ENCODE data around the gene MYRF. TPM values are rescaled to one million over a fixed set of nuclear protein-coding genes. Genes with fewer than 3 reads are reported as not detected.

The MYRF gene
- total RNA-seq, 1 experiment from 2014 or later = 5.1 TPM

- no peaks in the 10 kb centered on the region for H3K36me3 ChIP-seq (ENCODE audit: low read depth, low read length)
- DNase-seq = peak; percentile 33
- H3K4me3 ChIP-seq (ENCODE audit: low read length) = peak overlapping the region; percentile 88
- peaks cover 21% of the 10 kb centered on the region for H3K4me1 ChIP-seq (ENCODE audit: insufficient read depth, low read length)
- BruUV-seq (replicated peaks) = no TSS peak
- peak overlapping the region; percentile 90 for H3K4me2 ChIP-seq (ENCODE audit: low read length)
- H3K9me2 ChIP-seq (replicated peaks; ENCODE audit: low read length) = no peaks in the 10 kb centered on the region
- peak overlapping the region; percentile 81 for H2AFZ ChIP-seq (ENCODE audit: low read length)
- no peaks in the 10 kb centered on the region for H3K9me3 ChIP-seq (ENCODE audit: low read length)
- peak; percentile 14 for ATAC-seq
- CTCF ChIA-PET = interaction anchor here (0.5 to 0.6 kb wide), 2 partner anchors 29 to 31 kb away, joined by 3 to 4 read pairs; no protein-coding TSS in a partner anchor
- TF ChIP-seq EZH2 (IDR thresholded peaks at IDR 0.05; ENCODE audit: low read length, unreplicated experiment) = no peak
- TF ChIP-seq EZH2phosphoT487 (IDR thresholded peaks at IDR 0.05; ENCODE audit: borderline replicate concordance, low read length) = no peak
- peak; percentile 47; the same call in 1 of the 2 replicates for TF ChIP-seq CTCF (conservative IDR thresholded peaks at IDR 0.05; ENCODE audit: low read depth, low read length)
- peak overlapping the region; percentile 80 for H3K9ac ChIP-seq (ENCODE audit: low read length)
- POLR2A ChIA-PET (ENCODE audit: unreplicated experiment) = interaction anchor here (0.6 to 1.6 kb wide), 3 partner anchors 13 to 296 kb away, joined by 3 to 8 read pairs (median 3); no protein-coding TSS in a partner anchor
- H4K20me1 ChIP-seq (ENCODE audit: low read length) = peaks cover 36% of the 10 kb centered on the region; the same call in 1 of the 2 replicates
- peaks cover 69% of the 10 kb centered on the region for H3K79me2 ChIP-seq (ENCODE audit: low read length)
- no peaks in the 10 kb centered on the region for H3K27me3 ChIP-seq (ENCODE audit: low read length)
- intact Hi-C loops (cut with micrococcal nuclease) = no loop called here
- peak overlapping the region; percentile 80 for H3K27ac ChIP-seq (ENCODE audit: low read length)
- H3F3A ChIP-seq (ENCODE audit: low read length, unreplicated experiment) = no peaks in the 10 kb centered on the region
These were observed 76.4 kb downstream of the MYRF start for GRCh38 chr11:61828629-61829407.

GRCh38 chr11:61829806-61830205 lies 77.4 kb downstream of the MYRF start:
- no peaks in the 10 kb centered on the region for H3K27me3 ChIP-seq (ENCODE audit: low read length)
- DNase-seq = no peak
- peaks cover 21% of the 10 kb centered on the region for H3K4me1 ChIP-seq (ENCODE audit: insufficient read depth, low read length)
- peak overlapping the region; percentile 88 for H3K4me3 ChIP-seq (ENCODE audit: low read length)
- H3K9me3 ChIP-seq (ENCODE audit: low read length) = no peaks in the 10 kb centered on the region
- H2AFZ ChIP-seq (ENCODE audit: low read length) = no peak overlapping the region
- H3K27ac ChIP-seq (ENCODE audit: low read length) = no peak overlapping the region
- no peak for ATAC-seq
- H4K20me1 ChIP-seq (ENCODE audit: low read length) = peaks cover 39% of the 10 kb centered on the region; the same call in 1 of the 2 replicates
- H3K9ac ChIP-seq (ENCODE audit: low read length) = peak overlapping the region; percentile 80; the same call in 1 of the 2 replicates
- peak overlapping the region; percentile 90 for H3K4me2 ChIP-seq (ENCODE audit: low read length)
- TF ChIP-seq CTCF (conservative IDR thresholded peaks at IDR 0.05; ENCODE audit: low read depth, low read length) = no peak
- TF ChIP-seq EZH2 (IDR thresholded peaks at IDR 0.05; ENCODE audit: low read length, unreplicated experiment) = no peak
- TF ChIP-seq EZH2phosphoT487 (IDR thresholded peaks at IDR 0.05; ENCODE audit: borderline replicate concordance, low read length) = no peak
- H3K9me2 ChIP-seq (replicated peaks; ENCODE audit: low read length) = no peaks in the 10 kb centered on the region
- CTCF ChIA-PET = no interaction called here
- intact Hi-C loops (cut with micrococcal nuclease) = no loop called here
- H3F3A ChIP-seq (ENCODE audit: low read length, unreplicated experiment) = no peaks in the 10 kb centered on the region
- no TSS peak for BruUV-seq (replicated peaks)
- peaks cover 78% of the 10 kb centered on the region for H3K79me2 ChIP-seq (ENCODE audit: low read length)
- POLR2A ChIA-PET (ENCODE audit: unreplicated experiment) = no interaction called here
- no peaks in the 10 kb centered on the region for H3K36me3 ChIP-seq (ENCODE audit: low read depth, low read length)

Measured in PC-3 (cell line).